NB4 (cell line): Measurements from ENCODE around the gene UHRF1.

Source experiments
- CTCF ChIP-seq: IDR thresholded peaks from one replicate; pipeline ENCODE4 v1.5.1; 2012; ENCODE audit warnings: low read depth, low read length
- MAX ChIP-seq: IDR thresholded peaks from 2 replicates; pipeline ENCODE4 v1.6.1; 2011; ENCODE audit warnings: low read depth, low read length
- MYC ChIP-seq: IDR thresholded peaks from 2 replicates; pipeline ENCODE4 v1.6.1; 2011; ENCODE audit warnings: low read depth, low read length
- POLR2A ChIP-seq: IDR thresholded peaks from 2 replicates; pipeline ENCODE4 v1.6.1; 2011; ENCODE audit warnings: mild to moderate bottlenecking; ENCODE audit not compliant: insufficient read length; ENCODE audit errors: extremely low read depth

GRCh38 chr19:5002143-5002542 lies 92.8 kb downstream of the UHRF1 start:
- TF ChIP-seq POLR2A = no peak
- no peak for TF ChIP-seq CTCF
- TF ChIP-seq MAX = no peak
- TF ChIP-seq MYC = no peak
